DLD1 (cell line): ENCODE results near the gene CAVIN1.
"Not testable (repeated sequence)": the region's sequence is repeated elsewhere in the genome, so short reads cannot be mapped to it uniquely, and the experiment has no call there.

ENCODE experiments used
- in situ Hi-C: cut with HindIII; loops from 2 replicates; pipeline ENCODE4 v1.10.0; 2017; ENCODE audit warnings: low sequenced_read_pairs

CAVIN1 gene, protein sequence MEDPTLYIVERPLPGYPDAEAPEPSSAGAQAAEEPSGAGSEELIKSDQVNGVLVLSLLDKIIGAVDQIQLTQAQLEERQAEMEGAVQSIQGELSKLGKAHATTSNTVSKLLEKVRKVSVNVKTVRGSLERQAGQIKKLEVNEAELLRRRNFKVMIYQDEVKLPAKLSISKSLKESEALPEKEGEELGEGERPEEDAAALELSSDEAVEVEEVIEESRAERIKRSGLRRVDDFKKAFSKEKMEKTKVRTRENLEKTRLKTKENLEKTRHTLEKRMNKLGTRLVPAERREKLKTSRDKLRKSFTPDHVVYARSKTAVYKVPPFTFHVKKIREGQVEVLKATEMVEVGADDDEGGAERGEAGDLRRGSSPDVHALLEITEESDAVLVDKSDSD

DNA sequence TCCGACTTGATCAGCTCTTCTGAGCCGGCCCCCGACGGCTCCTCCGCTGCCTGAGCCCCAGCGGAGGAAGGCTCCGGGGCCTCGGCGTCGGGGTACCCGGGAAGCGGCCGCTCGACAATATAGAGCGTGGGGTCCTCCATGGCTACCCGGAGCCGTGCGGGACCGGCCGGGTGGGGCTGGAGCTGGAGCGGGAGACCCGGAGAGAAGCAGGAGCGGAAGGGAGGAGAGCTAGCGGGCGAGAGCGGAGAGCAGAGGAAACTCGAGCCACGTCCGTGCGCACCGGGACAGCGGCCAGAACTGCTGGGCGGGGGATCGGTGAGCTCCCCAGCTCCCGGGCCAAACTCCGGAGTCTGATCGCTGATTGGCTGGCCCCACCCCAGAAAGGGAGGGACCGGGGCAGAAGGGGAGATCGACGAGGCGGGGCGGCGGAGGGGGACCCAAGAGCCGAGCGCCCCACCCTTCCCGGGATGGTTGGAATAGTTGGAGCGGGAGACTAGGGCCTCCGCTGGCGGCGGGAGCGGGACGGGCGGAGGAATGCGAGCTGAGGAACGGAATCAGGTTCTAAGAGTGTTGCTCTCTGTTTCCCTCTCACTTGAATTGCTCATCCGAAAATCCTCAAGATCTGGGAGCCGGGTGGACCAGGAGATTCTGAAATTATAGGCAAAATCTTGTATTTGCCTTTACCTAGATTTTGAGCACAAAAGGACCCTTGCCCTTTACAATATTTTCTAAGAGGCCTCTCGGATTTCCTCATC lies at the start of gene CAVIN1:
TSS of gene CAVIN1 (minus strand) at position 299 of the 755 bp plus-strand sequence. CDS start at position 140, 159 bp downstream.
- in situ Hi-C loops: no loop called here

DNA sequence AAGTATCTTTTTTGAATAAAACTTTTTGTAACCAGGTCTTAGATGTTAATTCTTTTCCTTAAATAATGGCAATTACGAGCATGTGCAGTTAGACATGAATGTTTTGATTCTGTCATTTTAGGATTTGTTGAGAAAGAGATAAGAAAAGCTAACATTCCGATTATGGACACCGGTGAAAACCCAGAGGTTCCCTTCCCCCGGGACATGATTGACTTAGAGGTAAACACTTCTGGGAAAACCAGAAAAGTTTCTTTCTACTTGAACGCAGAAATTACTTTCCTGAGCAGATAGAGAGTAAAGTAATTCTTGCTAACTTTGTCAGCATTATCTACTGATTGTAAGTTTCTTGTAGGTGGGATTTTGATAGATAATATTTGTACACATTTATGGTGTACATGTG lies 44.8 kb upstream of the CAVIN1 start:
- in situ Hi-C loops: no loop called here

DNA sequence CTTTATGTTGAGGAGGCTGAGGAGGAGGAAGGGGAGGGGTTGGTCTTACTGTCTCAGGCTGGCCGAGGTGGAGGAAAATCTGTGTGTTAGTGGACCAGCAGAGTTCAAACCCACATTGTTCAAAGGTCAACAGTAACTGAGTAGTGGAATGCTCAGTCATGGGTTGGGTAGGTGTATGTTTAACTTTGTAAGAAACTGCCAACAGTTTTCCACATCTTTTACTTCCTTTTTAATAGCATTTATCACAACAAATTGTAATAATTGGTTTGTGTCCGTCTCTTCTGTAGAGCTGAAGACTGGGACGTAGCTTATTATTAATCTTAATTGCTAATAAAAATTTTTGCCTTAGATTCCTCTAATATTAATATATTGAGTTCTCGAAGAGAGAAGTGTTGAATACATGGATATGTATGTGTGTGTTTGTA lies 40.9 kb upstream of the CAVIN1 start:
- in situ Hi-C loops: no loop called here

DNA sequence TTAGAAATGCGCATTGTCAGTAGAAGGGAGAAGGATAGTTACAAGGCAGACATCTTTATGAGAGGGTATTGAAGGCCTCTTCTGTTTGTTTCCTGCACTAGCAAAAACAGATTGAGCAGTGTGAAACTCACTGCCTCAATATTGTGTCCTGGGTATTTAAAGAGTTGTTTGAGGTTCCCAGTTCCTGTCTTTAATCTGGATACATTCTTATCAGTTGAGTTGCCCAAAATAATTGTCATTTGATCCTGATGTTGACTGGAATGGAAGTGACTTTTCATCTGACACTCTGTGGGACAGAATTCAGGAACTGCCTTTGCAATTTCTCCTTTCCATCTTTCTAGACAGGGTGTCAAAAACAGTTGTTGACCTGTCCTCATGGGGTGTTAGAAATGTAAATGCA lies 37.3 kb upstream of the CAVIN1 start:
- in situ Hi-C loops: no loop called here

DNA sequence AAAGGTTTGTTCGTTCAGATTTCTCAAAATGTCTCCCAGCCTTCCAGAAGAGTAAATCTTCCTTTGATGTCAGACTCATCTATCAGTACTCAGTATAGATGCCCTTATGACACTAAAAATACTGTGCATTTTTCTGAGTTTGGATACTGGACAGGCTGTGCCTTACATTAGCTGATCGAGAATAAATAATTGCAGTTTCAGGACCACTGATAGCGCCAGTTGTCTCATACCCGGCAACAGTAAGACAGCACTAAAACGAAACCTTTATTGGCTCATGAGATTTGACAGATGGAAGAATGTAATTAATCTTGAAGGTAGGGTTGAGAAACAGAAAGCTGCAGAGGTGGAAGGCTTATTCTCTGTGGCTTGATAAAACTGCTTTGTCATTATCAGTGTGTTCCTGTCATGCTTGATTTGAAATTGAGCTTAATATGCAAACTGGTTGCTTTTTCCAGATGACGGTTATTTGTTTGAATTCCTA lies 36.8 kb upstream of the CAVIN1 start:
- in situ Hi-C loops: no loop called here

DNA sequence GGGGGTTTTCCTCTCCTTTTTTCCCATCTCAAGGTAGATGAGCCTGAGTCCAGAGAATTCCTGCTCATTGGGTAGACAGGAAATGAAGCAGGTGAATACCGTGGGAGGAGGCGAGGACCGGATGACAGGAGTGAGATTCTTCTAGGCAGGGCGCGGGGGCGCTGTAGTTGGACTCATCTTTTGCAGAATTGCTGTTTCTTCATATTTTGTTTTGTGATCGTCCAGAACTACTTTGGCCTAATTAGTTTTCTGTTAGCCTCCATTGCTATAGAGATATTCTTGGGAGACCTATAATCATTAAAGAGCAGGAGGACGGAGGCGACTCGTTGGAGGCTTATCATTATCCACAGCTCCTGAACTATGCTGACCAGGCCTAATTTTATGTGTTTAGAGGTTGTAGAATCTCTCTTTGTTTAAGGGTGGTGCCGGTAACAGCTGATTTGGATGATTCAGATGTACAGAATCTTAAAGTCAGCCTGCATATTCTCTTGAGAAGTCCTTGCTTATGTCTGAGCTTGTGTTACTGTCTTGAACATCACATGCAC lies 36.3 kb upstream of the CAVIN1 start:
- in situ Hi-C loops: no loop called here

DNA sequence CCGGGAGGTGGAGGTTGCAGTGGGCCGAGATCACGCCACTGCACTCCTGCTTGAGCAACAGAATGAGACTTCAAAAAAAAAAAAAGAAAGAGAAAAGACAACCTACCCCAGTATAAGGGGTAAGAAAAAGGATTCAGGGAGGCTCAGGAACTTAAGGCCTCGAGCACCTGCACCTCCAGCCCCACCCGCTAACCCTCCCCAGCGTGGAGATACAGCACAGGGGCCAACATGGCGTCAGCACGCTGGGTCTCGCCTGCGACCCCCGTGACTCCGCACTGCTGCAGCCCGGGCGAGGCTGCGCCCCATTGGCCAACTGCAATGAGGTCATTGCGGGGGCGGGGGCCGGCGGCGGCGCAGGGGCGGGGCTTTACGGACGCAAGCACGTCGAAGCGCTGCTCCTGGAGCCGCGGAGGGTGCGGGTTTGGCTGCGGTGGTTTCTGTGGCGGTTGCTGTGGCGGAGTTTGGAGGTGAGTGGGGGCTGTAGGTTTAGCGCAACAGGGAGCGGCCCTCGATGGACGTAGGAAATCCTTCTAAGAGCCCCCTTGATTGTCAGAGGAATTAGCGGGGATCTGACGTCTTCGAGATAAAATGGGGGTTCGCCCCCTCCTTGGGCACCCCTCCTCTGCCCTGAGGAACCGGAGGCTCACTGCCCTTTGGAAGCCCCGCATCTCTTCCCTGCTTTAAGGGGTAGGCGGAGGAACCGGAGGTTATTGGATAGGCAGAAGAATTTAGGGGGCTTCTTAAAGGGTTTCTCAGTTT lies 35.6 kb upstream of the CAVIN1 start, which contains the start of gene ATP6V0A1:
TSS of gene ATP6V0A1 (plus strand) at position 382 of the 759 bp plus-strand sequence. CDS start 2,017 bp downstream, outside the sequence.
- in situ Hi-C loops: no loop called here

DNA sequence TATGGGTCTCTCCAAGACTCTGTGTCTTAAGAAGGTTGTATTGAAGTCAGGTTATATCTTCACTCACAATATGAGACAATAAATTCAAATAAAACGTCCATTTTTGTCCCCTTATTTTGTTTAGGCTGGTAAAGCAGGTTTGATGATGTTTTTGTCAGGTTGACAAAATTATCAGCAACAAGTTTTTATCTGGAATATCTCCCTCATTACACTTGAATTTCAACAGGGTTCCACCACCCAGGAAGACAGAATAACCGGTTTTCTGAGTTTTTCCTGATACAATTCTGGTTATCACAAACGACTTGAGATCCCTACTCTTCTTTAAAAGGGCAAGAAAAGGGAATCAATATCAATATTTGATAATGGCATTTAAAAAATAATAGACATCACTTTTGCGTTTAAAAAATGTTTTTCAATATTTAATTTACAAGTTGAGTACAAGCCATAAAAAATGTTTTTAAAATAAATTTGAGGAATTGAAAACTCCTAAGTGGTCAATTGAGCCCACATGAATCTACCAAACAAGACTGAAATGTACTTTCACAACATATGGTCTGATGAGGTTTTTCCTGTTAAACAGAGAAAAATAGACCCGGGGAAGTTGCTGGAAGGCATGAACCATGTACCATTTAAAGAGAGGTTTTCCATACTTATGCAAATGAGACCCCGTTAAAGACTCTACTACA lies 34.2 kb upstream of the CAVIN1 start:
- in situ Hi-C loops: no loop called here

DNA sequence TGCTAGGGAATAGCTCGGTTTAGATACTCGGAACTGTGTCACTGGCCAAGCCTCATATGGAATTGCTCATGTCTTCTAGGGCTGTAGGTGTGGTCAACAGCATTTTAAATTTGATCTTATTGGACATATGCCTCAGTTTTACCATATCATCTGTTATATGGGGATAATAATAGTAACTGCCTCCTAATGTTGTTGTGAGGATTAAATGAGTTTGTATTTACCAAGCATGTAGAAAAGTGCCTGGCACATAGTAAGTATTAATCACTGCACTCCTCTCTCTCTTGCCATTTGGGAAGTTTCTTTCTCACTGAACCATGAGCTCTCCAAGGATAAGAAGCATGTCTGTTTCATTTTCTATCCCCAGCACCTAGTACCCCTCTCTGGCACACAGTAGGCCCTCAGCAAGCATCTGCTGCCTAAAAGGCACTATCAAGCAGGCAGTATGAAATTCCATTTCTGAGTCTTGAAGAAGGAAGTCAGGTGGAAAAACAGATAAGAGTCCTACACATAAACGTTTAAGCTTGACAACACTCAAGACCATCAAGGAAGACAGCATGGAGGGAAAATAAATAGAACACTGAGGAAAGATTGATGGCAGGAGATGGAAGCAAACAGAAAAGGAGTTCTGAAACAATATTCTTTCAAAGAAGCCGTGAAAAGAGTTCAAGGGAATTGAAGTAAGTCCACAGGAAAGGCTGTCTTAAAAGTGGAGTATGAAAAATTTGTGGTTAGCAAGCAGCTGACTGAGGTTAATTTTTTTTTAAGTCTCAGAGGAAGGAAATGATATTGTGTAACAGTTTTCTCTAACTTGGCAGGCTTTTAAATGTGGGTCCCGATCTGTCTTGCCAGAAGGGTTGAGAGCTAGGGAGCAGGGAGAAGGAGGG lies 33.4 kb upstream of the CAVIN1 start:
- in situ Hi-C loops: no loop called here

DNA sequence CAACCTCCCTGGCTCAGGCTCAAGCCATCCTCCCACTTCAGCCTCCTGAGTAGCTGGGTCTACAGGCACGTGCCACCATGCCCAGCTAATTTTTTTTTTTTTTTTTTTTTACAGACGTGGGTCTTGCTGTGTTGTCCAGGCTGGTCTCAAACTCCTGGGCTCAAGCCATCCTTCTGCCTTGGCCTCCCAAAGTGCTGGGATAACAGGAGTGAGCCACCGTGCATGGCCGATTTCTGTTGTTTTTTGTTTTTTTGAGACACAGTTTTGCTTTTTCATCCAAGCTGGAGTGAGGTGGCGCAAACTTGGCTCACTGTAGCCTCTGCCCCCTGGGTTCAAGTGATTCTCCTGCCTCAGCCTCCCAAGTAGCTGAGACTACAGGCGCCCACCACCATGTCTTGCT lies 31.9 kb upstream of the CAVIN1 start:
- in situ Hi-C loops: not testable (repeated sequence)

DNA sequence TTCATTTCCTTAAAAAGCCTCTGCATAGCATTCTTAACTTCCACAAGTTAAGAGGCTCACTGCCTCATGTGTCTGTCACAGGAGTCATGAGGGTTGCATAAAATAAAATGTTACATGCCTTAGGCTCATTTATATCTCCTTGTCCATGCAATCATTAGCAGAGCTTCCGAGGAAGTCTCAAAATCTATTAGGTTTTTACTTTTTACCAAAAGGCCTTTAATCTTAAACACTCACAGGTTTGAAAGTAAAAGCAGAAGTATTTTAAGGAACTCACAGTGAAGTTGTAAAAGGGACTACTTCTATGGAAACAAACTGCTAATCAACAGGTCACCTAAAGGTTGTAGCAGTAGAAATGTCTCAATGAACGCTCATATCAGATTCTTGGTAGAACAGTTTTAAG lies 30.4 kb upstream of the CAVIN1 start:
- in situ Hi-C loops: no loop called here

DNA sequence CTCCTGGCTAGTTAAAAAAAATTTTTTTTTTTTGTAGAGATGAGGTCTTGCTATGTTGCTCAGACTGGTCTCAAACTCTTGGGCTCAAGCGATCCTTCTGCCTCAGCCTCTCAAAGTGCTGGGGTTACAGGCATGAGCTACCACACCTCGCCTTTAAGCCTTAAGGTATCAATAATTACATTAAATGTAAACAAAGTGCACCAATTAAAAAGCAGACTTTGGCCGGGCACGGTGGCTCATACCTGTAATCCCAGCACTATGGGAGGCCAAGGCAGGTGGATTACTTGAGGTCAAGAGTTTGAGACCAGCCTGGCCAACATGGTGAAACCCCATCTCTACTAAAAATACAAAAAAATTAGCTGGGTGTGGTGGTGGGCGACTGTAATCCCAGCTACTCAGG lies 28.2 kb upstream of the CAVIN1 start:
- in situ Hi-C loops: not testable (repeated sequence)

DNA sequence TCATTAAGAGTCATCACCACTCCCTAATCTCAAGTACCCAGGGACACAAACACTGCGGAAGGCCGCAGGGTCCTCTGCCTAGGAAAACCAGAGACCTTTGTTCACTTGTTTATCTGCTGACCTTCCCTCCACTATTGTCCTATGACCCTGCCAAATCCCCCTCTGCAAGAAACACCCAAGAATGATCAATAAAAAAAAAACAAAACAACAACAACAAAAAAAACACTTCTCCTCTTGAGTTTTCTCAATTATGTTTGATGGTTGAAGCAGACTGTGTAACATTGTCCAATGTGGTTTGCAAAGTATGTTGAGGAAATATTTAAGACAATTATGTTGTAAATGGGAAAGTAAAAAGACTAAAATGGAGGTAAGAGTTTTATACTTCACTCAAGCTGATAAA lies 26.8 kb upstream of the CAVIN1 start:
- in situ Hi-C loops: not testable (repeated sequence)

DNA sequence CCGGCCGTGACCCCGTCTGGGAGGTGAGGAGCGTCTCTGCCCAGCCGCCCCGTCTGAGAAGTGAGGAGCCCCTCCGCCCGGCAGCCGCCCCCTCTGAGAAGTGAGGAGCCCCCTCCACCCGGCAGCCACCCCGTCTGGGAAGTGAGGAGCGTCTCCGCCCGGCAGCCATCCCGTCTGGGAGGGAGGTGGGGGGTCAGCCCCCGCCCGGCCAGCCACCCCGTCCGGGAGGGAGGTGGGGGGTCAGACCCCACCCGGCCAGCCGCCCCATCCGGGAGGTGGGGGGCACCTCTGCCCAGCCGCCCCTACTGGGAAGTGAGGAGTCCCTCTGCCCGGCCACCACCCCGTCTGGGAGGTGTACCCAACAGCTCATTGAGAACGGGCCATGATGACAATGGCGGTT lies 26.1 kb upstream of the CAVIN1 start:
- in situ Hi-C loops: not testable (repeated sequence)

DNA sequence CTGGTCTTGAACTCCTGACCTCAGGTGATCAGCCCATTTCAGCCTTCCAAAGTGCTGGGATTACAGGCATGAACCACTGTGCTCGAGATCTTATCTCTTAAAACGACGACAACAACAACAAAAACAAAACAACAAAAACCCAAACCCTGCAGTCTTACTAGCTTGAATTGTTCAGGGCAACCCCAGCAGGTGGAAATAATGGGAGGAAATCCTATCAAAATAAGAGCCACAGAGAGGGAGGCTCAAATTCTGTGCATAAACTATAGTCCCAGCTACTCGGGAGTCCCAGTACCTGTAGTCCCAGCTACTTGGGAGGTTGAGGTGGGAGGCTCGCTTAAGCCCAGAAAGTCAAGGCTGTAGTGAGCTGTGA lies 19.1 kb upstream of the CAVIN1 start:
- in situ Hi-C loops: no loop called here

DNA sequence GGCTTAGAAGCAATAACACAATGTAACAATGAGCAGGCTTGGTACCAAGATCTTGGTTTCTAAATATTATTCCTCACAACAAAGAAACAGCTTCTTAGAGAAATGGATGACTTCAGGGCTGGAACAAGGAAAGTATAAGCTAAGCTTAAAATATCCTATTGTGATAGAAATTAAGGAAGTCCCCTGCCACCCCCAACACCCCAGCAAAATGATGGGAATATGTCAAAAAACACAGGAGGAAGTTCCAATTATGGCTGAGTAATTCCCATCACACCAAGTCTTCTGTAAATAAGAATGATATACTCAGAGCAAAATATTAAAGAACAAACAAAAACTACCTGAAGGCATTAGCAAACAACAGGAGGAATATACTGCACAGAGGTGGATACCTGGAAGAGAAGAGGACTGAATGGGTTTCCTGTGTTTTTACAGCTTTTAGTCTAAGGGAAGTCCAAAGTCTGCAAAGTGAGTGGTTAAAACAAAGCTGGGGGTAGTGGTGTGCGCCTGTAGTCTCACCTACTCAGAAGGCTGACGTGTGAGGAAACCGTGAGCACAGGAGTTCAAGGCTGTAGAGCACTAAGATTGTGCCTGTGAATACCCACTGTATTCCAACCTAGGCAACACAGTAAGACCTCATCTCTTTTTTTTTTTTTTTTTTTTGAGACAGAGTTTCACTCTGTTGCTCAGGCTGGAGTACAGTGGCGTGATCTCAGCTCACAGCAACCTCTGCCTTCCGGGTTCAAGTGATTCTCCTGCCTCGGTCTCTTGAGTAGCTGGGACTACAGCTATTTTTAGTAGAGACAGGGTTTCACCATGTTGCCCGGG lies 18.5 kb upstream of the CAVIN1 start:
- in situ Hi-C loops: no loop called here

DNA sequence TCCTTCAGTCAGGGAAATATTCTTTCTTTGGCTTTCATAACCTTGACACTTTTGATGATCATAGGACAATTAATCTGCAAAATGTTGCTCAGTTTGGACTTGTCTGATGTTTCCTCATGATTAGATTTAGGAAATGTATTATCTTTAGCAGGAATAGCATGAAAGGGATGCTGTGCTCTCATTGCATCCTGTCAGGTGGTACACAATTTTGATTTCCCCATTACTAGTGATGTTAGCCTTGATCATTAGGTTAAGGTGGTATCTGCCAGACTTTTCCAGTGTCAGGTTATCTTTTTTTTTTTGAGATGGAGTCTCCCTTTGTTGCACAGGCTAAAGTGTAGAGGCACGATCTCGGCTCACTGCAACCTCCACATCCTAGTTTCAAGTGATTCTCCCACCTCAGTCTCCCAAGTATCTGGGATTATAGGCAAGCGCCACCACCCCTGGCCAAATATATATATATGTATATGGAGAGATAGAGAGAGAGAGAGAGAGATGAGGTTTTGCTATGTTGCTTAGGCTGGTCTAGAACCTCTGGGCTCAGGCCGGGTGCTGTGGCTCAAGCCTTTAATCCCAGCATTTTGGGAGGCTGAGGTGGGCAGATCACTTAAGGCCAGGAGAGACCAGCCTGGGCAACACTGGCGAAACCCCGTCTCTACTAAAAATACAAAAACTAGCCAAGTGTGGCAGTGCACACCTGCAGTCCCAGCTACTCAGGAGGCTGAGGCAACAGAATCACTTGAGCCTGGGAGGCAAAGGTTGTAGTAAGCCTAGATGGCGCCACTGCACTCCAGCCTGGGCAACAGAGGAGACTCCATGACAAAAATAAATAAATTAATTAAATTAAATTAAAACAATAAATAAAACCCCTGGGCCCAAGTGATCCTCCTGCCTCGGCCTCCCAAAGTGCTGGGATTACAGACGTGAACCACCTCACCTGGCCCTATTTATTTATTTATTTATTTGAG lies 15.8 kb upstream of the CAVIN1 start:
- in situ Hi-C loops: no loop called here
